Naive thymus-derived CD4-positive, alpha-beta T cell (primary cell): ENCODE measurements around the gene CDK10. TPM values are rescaled to one million over a fixed set of nuclear protein-coding genes. Genes with fewer than 3 reads are reported as not detected.

Experiments
- ATAC-seq: fragments of 150-1000 bp; cut with Tn5 transposase; 2 replicates; pipeline ENCODE4 v1.10.0; 2021; ENCODE audit warnings: mild to moderate bottlenecking, moderate library complexity
- CTCF ChIA-PET: fragments of 350-600 bp; sonication (Branson Sonifier 250); formaldehyde crosslinking; loops from one replicate; lab custom pipeline; 2021; ENCODE audit warnings: antibody characterized with exemption; lab: Charles Lee
- POLR2A ChIA-PET: fragments of 350-600 bp; sonication (Branson Sonifier 250); formaldehyde crosslinking; loops from one replicate; lab custom pipeline; 2021; ENCODE audit warnings: antibody characterized with exemption, inconsistent platforms; lab: Charles Lee
- DNase-seq, 9 donors: peaks; one replicate each; pipeline versions ENCODE4 v3.0.0 to v3.0.0-alpha.2; 2020 to 2022; ENCODE audit warnings: mixed read lengths in 1 of 9
- H3K27ac ChIP-seq: one replicate; pipeline ENCODE4 v1.7.0; 2013; ENCODE audit warnings: mild to moderate bottlenecking, low read depth, low read length, moderate library complexity
- H3K27me3 ChIP-seq, 2 donors: one replicate each; pipeline ENCODE4 v1.7.0; 2013; ENCODE audit warnings: low read length in 2 of 2, mild to moderate bottlenecking in 2 of 2, moderate library complexity in 2 of 2; ENCODE audit not compliant: control insufficient read depth in 2 of 2, insufficient read depth in 2 of 2
- H3K36me3 ChIP-seq, 3 experiments: 1 replicate in 2 of 3; 2 replicates in 1 of 3; pipeline ENCODE4 v1.7.0; 2013; ENCODE audit warnings: low read length in 3 of 3, mild to moderate bottlenecking in 3 of 3, moderate library complexity in 1 of 3; ENCODE audit not compliant: insufficient read depth in 3 of 3, control insufficient read depth in 2 of 3
- H3K4me1 ChIP-seq, 2 donors: one replicate each; pipeline ENCODE4 v1.7.0; 2013; ENCODE audit warnings: low read length in 2 of 2, mild to moderate bottlenecking in 2 of 2, moderate library complexity in 1 of 2; ENCODE audit not compliant: control insufficient read depth in 2 of 2, insufficient read depth in 2 of 2
- H3K4me3 ChIP-seq: 2 replicates; pipeline ENCODE4 v1.7.0; 2013; ENCODE audit warnings: mild to moderate bottlenecking, low read length
- H3K9me3 ChIP-seq, 3 experiments: 1 replicate in 2 of 3; 2 replicates in 1 of 3; pipeline ENCODE4 v1.7.0; 2013; ENCODE audit warnings: low read length in 3 of 3; ENCODE audit not compliant: control insufficient read depth in 2 of 3
- H3K27ac Mint-ChIP-seq, 9 donors: one replicate each; pipeline ENCODE4 v1.8.0; 2020 to 2022; ENCODE audit warnings: mixed read lengths in 9 of 9, mild to moderate bottlenecking in 8 of 9, moderate library complexity in 5 of 9, inconsistent platforms in 2 of 9
- H3K27me3 Mint-ChIP-seq, 5 donors: one replicate each; pipeline ENCODE4 v1.8.0; 2021 to 2022; ENCODE audit warnings: mixed read lengths in 5 of 5, mild to moderate bottlenecking in 1 of 5
- H3K36me3 Mint-ChIP-seq, 5 donors: one replicate each; pipeline ENCODE4 v1.8.0; 2020 to 2022; ENCODE audit warnings: mixed read lengths in 5 of 5, mild to moderate bottlenecking in 3 of 5, inconsistent platforms in 1 of 5
- H3K4me1 Mint-ChIP-seq, 7 donors: one replicate each; pipeline ENCODE4 v1.8.0; 2020 to 2022; ENCODE audit warnings: mixed read lengths in 7 of 7, mild to moderate bottlenecking in 3 of 7, inconsistent platforms in 1 of 7
- H3K4me3 Mint-ChIP-seq, 10 donors: one replicate each; pipeline ENCODE4 v1.8.0; 2020 to 2022; ENCODE audit warnings: mild to moderate bottlenecking in 10 of 10, mixed read lengths in 10 of 10, moderate library complexity in 6 of 10, inconsistent platforms in 2 of 10
- H3K9me3 Mint-ChIP-seq, 11 donors: one replicate each; pipeline ENCODE4 v1.8.0; 2020 to 2022; ENCODE audit warnings: mixed read lengths in 11 of 11, mild to moderate bottlenecking in 4 of 11, inconsistent platforms in 1 of 11, moderate library complexity in 1 of 11
- intact Hi-C, 2 donors: fragments of 100-400 bp; cut with micrococcal nuclease; formaldehyde crosslinking; loops; one replicate each; pipeline ENCODE4 v1.15.1; 2023
- polyA plus RNA-seq, 2 donors: library from polyadenylated mRNA; unstranded; fragments of 300-500 nt; fragmentation: Illumina TruSeq; gene quantifications; one replicate each; pipeline ENCODE4 v1.2.3, GENCODE V29; 2021
- total RNA-seq, 6 experiments: library from RNA in 5 of 6; stranded (reverse) in 5 of 6; gene quantifications; 1 replicate in 5 of 6; 2 replicates in 1 of 6; pipeline ENCODE4 v1.2.3 and lab custom pipeline; 2021 to 2026

CDK10 gene
- total and polyA plus RNA-seq, 7 experiments from 2014 or later = 32.8 to 150 (median 99.3) TPM

- Mint-ChIP-seq H3K27ac (peak overlapping the region in 6 of 9 donors; percentile 23 to 82 (median 45)), H3K4me3 (peak overlapping the region in 2 of 10 donors; percentile 29 to 33), H3K9me3 (no peaks in the 10 kb centered on the region), H3K36me3 (peaks cover 0 to 49% (median 24%) of the 10 kb centered on the region in 5 donors), H3K4me1 (peaks cover 20 to 78% (median 43%) of the 10 kb centered on the region in 7 donors), H3K27me3 (no peaks in the 10 kb centered on the region)
- ATAC-seq (no peak), DNase-seq (no peak)
- Histone ChIP-seq H3K4me3 (no peak overlapping the region), H3K36me3 (peaks cover 29 to 94% (median 58%) of the 10 kb centered on the region in 3 experiments), H3K27ac (peak overlapping the region; percentile 31), H3K4me1 (peaks cover 49 to 57% of the 10 kb centered on the region in 2 donors), H3K9me3 (no peaks in the 10 kb centered on the region), H3K27me3 (no peaks in the 10 kb centered on the region)
- intact Hi-C loops = loop anchor here (10.0 kb wide), 2 partner anchors 1025 to 1275 kb away; partner anchors contain the start of genes CTU2 (in 1 of the 2), RNF166 (in 1 of the 2) and ZFPM1 (in 1 of the 2)
- ChIA-PET POLR2A (interaction anchor here (1.3 to 1.5 kb wide), 2 partner anchors 9 to 13 kb away, joined by 3 to 4 read pairs; no protein-coding TSS in a partner anchor), CTCF (no interaction called here)
Measured at GRCh38 chr16:89729863-89730593, 43.5 kb downstream of the CDK10 start.

GRCh38 chr16:89730610-89731234, 44.2 kb downstream of the CDK10 start:
- ATAC-seq (no peak), DNase-seq (no peak)
- H3K27me3 ChIP-seq = no peaks in the 10 kb centered on the region
- H3K9me3 ChIP-seq = no peaks in the 10 kb centered on the region
- Mint-ChIP-seq H3K4me3 (no peak overlapping the region), H3K4me1 (peaks cover 20 to 83% (median 48%) of the 10 kb centered on the region in 7 donors), H3K36me3 (peaks cover 0 to 54% (median 28%) of the 10 kb centered on the region in 5 donors), H3K27ac (peak overlapping the region in 4 of 9 donors; percentile 30 to 85 (median 52)), H3K9me3 (no peaks in the 10 kb centered on the region), H3K27me3 (no peaks in the 10 kb centered on the region)
- intact Hi-C loops = no loop called here
- peak overlapping the region; percentile 31 for H3K27ac ChIP-seq
- H3K36me3 ChIP-seq = peaks cover 29 to 95% (median 62%) of the 10 kb centered on the region in 3 experiments
- ChIA-PET CTCF (no interaction called here), POLR2A (no interaction called here)
- peaks cover 44 to 52% of the 10 kb centered on the region in 2 donors for H3K4me1 ChIP-seq
- no peak overlapping the region for H3K4me3 ChIP-seq

- no peak for DNase-seq
- no peaks in the 10 kb centered on the region for H3K9me3 Mint-ChIP-seq
- H3K4me3 Mint-ChIP-seq = peak overlapping the region in 6 of 10 donors; percentile 6 to 52 (median 28)
- intact Hi-C loops = no loop called here
- Histone ChIP-seq H3K27me3 (no peaks in the 10 kb centered on the region), H3K36me3 (peaks cover 29 to 97% (median 67%) of the 10 kb centered on the region in 3 experiments), H3K27ac (no peak overlapping the region), H3K4me3 (no peak overlapping the region), H3K9me3 (no peaks in the 10 kb centered on the region), H3K4me1 (peaks cover 38 to 50% of the 10 kb centered on the region in 2 donors)
- CTCF ChIA-PET = interaction anchor here (0.5 to 1.1 kb wide), 2 partner anchors 33 to 54 kb away, joined by 3 to 6 read pairs; no protein-coding TSS in a partner anchor
- H3K27me3 Mint-ChIP-seq = no peaks in the 10 kb centered on the region
- peak overlapping the region; percentile 29 to 89 (median 59) for H3K27ac Mint-ChIP-seq
- ATAC-seq = no peak
- POLR2A ChIA-PET = interaction anchor here (0.6 to 11.0 kb wide), 5 partner anchors 7 to 75 kb away, joined by 3 to 156 read pairs (median 3); partner anchors contain the start of gene CHMP1A
- peaks cover 14 to 83% (median 49%) of the 10 kb centered on the region in 7 donors for H3K4me1 Mint-ChIP-seq
- H3K36me3 Mint-ChIP-seq = peaks cover 0 to 50% (median 29%) of the 10 kb centered on the region in 5 donors
Measured at GRCh38 chr16:89732142-89732917, 45.8 kb downstream of the CDK10 start.

GRCh38 chr16:89732918-89733242, 46.4 kb downstream of the CDK10 start:
- Mint-ChIP-seq H3K4me1 (peaks cover 13 to 83% (median 49%) of the 10 kb centered on the region in 7 donors), H3K4me3 (peak overlapping the region in 4 of 10 donors; percentile 6 to 41 (median 16)), H3K36me3 (peaks cover 4 to 50% (median 35%) of the 10 kb centered on the region in 5 donors), H3K27ac (peak overlapping the region in 4 of 9 donors; percentile 8 to 89 (median 55)), H3K27me3 (no peaks in the 10 kb centered on the region), H3K9me3 (no peaks in the 10 kb centered on the region)
- peaks cover 38 to 50% of the 10 kb centered on the region in 2 donors for H3K4me1 ChIP-seq
- ChIA-PET POLR2A (interaction anchor here (0.7 to 11.0 kb wide), 3 partner anchors 8 to 33 kb away, joined by 3 to 156 read pairs (median 4); no protein-coding TSS in a partner anchor), CTCF (interaction anchor here (0.5 to 1.1 kb wide), 2 partner anchors 33 to 54 kb away, joined by 3 to 6 read pairs; no protein-coding TSS in a partner anchor)
- no peak overlapping the region for H3K27ac ChIP-seq
- H3K36me3 ChIP-seq = peaks cover 32 to 95% (median 66%) of the 10 kb centered on the region in 3 experiments
- DNase-seq (no peak), ATAC-seq (no peak)
- no peak overlapping the region for H3K4me3 ChIP-seq
- H3K27me3 ChIP-seq = no peaks in the 10 kb centered on the region
- no peaks in the 10 kb centered on the region for H3K9me3 ChIP-seq
- intact Hi-C loops = no loop called here

GRCh38 chr16:89733322-89733721, 46.8 kb downstream of the CDK10 start:
- ChIA-PET CTCF (no interaction called here), POLR2A (interaction anchor here (0.7 to 11.0 kb wide), 3 partner anchors 8 to 33 kb away, joined by 3 to 156 read pairs (median 4); no protein-coding TSS in a partner anchor)
- ATAC-seq (no peak), DNase-seq (no peak)
- peaks cover 36 to 96% (median 67%) of the 10 kb centered on the region in 3 experiments for H3K36me3 ChIP-seq
- intact Hi-C loops = no loop called here
- H3K4me3 ChIP-seq = no peak overlapping the region
- H3K9me3 ChIP-seq = no peaks in the 10 kb centered on the region
- H3K9me3 Mint-ChIP-seq = no peaks in the 10 kb centered on the region
- H3K27me3 Mint-ChIP-seq = no peaks in the 10 kb centered on the region
- H3K27ac Mint-ChIP-seq = peak overlapping the region in 2 of 9 donors; percentile 8 to 67
- no peaks in the 10 kb centered on the region for H3K27me3 ChIP-seq
- H3K4me1 Mint-ChIP-seq = peaks cover 13 to 84% (median 50%) of the 10 kb centered on the region in 7 donors
- peak overlapping the region in 2 of 10 donors; percentile 6 to 7 for H3K4me3 Mint-ChIP-seq
- H3K4me1 ChIP-seq = peaks cover 39 to 53% of the 10 kb centered on the region in 2 donors
- no peak overlapping the region for H3K27ac ChIP-seq
- H3K36me3 Mint-ChIP-seq = peaks cover 6 to 51% (median 35%) of the 10 kb centered on the region in 5 donors
